ENCODE data around the gene ZNF462. TPM values are rescaled to one million over a fixed set of nuclear protein-coding genes. Genes with fewer than 3 reads are reported as not detected.

Gene ZNF462
- total and polyA plus RNA-seq, 2 of the 4 experiments (the other 2 are of a cell fraction), result 6.1 to 18.8 TPM

DNA sequence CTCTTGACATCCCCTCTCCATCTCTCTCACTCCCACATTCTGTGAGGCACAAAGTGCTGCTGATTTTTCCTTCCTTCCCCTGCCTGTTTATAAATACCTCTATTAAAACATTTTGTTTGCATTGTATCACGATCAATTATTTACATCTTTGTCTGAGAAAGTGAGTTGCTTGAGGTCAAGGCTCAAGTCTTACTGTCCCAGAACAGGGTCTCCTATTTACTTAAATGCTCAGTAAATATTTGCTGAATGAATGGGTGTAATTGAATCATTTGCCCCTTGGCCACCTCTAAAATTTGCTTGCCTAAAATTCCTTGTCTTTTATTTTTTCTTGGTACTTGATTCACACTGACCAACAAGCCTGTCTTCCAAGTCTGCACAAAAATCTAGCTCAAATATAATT, 103.5 kb downstream of the ZNF462 start:
- ChIA-PET POLR2A (ENCODE audit: unreplicated experiment) (no interaction called here), CTCF (interaction anchor here (0.6 kb wide), 1 partner anchor 388 kb away, joined by 3 read pairs; no protein-coding TSS in a partner anchor)
- no peak overlapping the region for H2BK20ac ChIP-seq (ENCODE audit: low read depth, low read length)
- no peak overlapping the region for H3K4ac ChIP-seq (ENCODE audit: low read depth, low read length)
- H3K9ac ChIP-seq (ENCODE audit: low read depth, low read length), result no peak overlapping the region
- no peaks in the 10 kb centered on the region for H3K27me3 ChIP-seq (ENCODE audit: control insufficient read depth, insufficient read depth, low read length)
- BruUV-seq (replicated peaks), result no TSS peak
- H2BK15ac ChIP-seq (ENCODE audit: low read depth, low read length), result no peak overlapping the region
- dilution Hi-C loops (cut with HindIII; ENCODE audit: low sequenced_read_pairs, unreplicated experiment), result no loop called here
- DNase-seq (no peak), ATAC-seq (ENCODE audit: low read depth) (no peak)
- no peak overlapping the region for H2BK5ac ChIP-seq (ENCODE audit: low read depth, low read length, poor library complexity, severe bottlenecking)
- H3K9me3 ChIP-seq (ENCODE audit: control insufficient read depth, insufficient read depth, low read length), result no peaks in the 10 kb centered on the region
- H3K4me1 ChIP-seq (ENCODE audit: control insufficient read depth, insufficient read depth, low read length), result 0 out of 2 replicates have a peak, but pooled peaks cover 2% of the 10 kb centered on the region
- H3K4me2 ChIP-seq (ENCODE audit: low read depth, low read length), result no peak overlapping the region
- H4K5ac ChIP-seq (ENCODE audit: low read depth, low read length), result no peak overlapping the region
- intact Hi-C loops (cut with micrococcal nuclease), result no loop called here
- H4K20me1 ChIP-seq (ENCODE audit: insufficient read depth, low read length), result no peaks in the 10 kb centered on the region
- H4K91ac ChIP-seq (ENCODE audit: insufficient read depth, low read depth, low read length), result no peak overlapping the region
- WGBS, 2 experiments (ENCODE audit: extremely low coverage in 2 of 2, insufficient read length in 1 of 2), result no CpG with 5 or more reads among the region's 1 CpG
- no peak overlapping the region for H3K4me3 ChIP-seq (ENCODE audit: insufficient read depth, low read depth, low read length)
- 0 out of 4 replicates have a peak, but pooled peaks cover 0 to 3% of the 10 kb centered on the region in 2 experiments for H3K79me1 ChIP-seq (ENCODE audit: low read depth in 1 of 2, low read length in 2 of 2)
- H2BK120ac ChIP-seq (ENCODE audit: low read depth, low read length), result no peak overlapping the region
- no peak overlapping the region for H3K18ac ChIP-seq (ENCODE audit: low read depth, low read length)
- no peak overlapping the region for H2AFZ ChIP-seq (replicated peaks; ENCODE audit: low read length, poor library complexity)
- in situ Hi-C loops (cut with MboI; ENCODE audit: low sequenced_read_pairs), result no loop called here
- no peak overlapping the region for H2AK9ac ChIP-seq (replicated peaks; ENCODE audit: low read depth, low read length, poor library complexity)
- H3K14ac ChIP-seq (replicated peaks; ENCODE audit: low read depth, low read length), result no peak overlapping the region
- no peak overlapping the region for H3K27ac ChIP-seq (ENCODE audit: insufficient read depth, low read length)
- no peak overlapping the region for H4K8ac ChIP-seq (ENCODE audit: low read depth in 2 of 2, low read length in 2 of 2)
- H3K56ac ChIP-seq (ENCODE audit: extremely low read depth, insufficient read depth, low read length), result no peak overlapping the region
- no peak overlapping the region for H2AK5ac ChIP-seq (ENCODE audit: low read depth, low read length)
- H3K23ac ChIP-seq (ENCODE audit: low read depth, low read length), result no peak overlapping the region
- H3K36me3 ChIP-seq (ENCODE audit: control insufficient read depth, insufficient read depth, low read length), result peaks cover 5% of the 10 kb centered on the region; the same call in 1 of the 2 replicates
- TF ChIP-seq CEBPB (IDR thresholded peaks at IDR 0.05; ENCODE audit: low read depth, low read length), result no peak
- no peak for TF ChIP-seq FOS (IDR thresholded peaks at IDR 0.05; ENCODE audit: low read depth, low read length)
- TF ChIP-seq MAZ (IDR thresholded peaks at IDR 0.05; ENCODE audit: borderline replicate concordance, low read depth, low read length), result no peak
- no peak for TF ChIP-seq SMC3 (IDR thresholded peaks at IDR 0.05; ENCODE audit: low read depth, low read length)
- TF ChIP-seq RFX5 (IDR thresholded peaks at IDR 0.05; ENCODE audit: low read depth, low read length), result no peak
- TF ChIP-seq RAD21 (IDR thresholded peaks at IDR 0.05; ENCODE audit: low read length), result no peak
- TF ChIP-seq, protein P1, sequence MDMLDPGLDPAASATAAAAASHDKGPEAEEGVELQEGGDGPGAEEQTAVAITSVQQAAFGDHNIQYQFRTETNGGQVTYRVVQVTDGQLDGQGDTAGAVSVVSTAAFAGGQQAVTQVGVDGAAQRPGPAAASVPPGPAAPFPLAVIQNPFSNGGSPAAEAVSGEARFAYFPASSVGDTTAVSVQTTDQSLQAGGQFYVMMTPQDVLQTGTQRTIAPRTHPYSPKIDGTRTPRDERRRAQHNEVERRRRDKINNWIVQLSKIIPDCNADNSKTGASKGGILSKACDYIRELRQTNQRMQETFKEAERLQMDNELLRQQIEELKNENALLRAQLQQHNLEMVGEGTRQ (IDR thresholded peaks at IDR 0.05; ENCODE audit: low read depth, low read length), result no peak
- TF ChIP-seq, protein P2, sequence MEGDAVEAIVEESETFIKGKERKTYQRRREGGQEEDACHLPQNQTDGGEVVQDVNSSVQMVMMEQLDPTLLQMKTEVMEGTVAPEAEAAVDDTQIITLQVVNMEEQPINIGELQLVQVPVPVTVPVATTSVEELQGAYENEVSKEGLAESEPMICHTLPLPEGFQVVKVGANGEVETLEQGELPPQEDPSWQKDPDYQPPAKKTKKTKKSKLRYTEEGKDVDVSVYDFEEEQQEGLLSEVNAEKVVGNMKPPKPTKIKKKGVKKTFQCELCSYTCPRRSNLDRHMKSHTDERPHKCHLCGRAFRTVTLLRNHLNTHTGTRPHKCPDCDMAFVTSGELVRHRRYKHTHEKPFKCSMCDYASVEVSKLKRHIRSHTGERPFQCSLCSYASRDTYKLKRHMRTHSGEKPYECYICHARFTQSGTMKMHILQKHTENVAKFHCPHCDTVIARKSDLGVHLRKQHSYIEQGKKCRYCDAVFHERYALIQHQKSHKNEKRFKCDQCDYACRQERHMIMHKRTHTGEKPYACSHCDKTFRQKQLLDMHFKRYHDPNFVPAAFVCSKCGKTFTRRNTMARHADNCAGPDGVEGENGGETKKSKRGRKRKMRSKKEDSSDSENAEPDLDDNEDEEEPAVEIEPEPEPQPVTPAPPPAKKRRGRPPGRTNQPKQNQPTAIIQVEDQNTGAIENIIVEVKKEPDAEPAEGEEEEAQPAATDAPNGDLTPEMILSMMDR (conservative IDR thresholded peaks at IDR 0.05; ENCODE audit: low read depth, low read length), result no peak
- TF ChIP-seq POLR2A (IDR thresholded peaks at IDR 0.05; ENCODE audit: low read depth, low read length), result no peak
- no peaks in the 10 kb centered on the region for H3K9me1 ChIP-seq (ENCODE audit: insufficient read depth, low read length)
